ENCODE data around the gene PKD2L1.
"Not testable (repeated sequence)": the region's sequence is repeated elsewhere in the genome, so short reads cannot be mapped to it uniquely, and the experiment has no call there.

PKD2L1 gene

GRCh38 chr10:100330079-100330478 is at the start of gene PKD2L1:
TSS of gene PKD2L1 (minus strand) at chr10:100330228. CDS start at chr10:100330103, 125 bp downstream.
- DNase-seq, result no peak

GRCh38 chr10:100377830-100378229 is 47.8 kb upstream of the PKD2L1 start:
- DNase-seq, result peak; percentile 15

- not testable (repeated sequence) for DNase-seq
These were observed 46.6 kb upstream of the PKD2L1 start for GRCh38 chr10:100376656-100377055.

GRCh38 chr10:100374677-100375353 is 44.8 kb upstream of the PKD2L1 start:
- DNase-seq, result not testable (repeated sequence)

- DNase-seq, result no peak
These were observed 44.2 kb upstream of the PKD2L1 start for GRCh38 chr10:100374200-100374655.

- peak; percentile 88 for DNase-seq
These were observed 43.5 kb upstream of the PKD2L1 start for GRCh38 chr10:100373298-100374199.

GRCh38 chr10:100372415-100373297 is 42.6 kb upstream of the PKD2L1 start:
- DNase-seq, result no peak

GRCh38 chr10:100371482-100372027 is 41.5 kb upstream of the PKD2L1 start:
- DNase-seq, result no peak

GRCh38 chr10:100370714-100371481 is 40.9 kb upstream of the PKD2L1 start:
- DNase-seq, result peak; percentile 60

- DNase-seq, result no peak
These were observed 38.7 kb upstream of the PKD2L1 start for GRCh38 chr10:100368721-100369120.

- DNase-seq, result no peak
These were observed 34.8 kb upstream of the PKD2L1 start for GRCh38 chr10:100364735-100365391.

- DNase-seq, result no peak
These were observed 34.1 kb upstream of the PKD2L1 start for GRCh38 chr10:100364175-100364574.

- no peak for DNase-seq
These were observed 32.8 kb upstream of the PKD2L1 start for GRCh38 chr10:100362570-100363496.

- no peak for DNase-seq
These were observed 30.2 kb upstream of the PKD2L1 start for GRCh38 chr10:100360234-100360633.

GRCh38 chr10:100359529-100360150 is 29.6 kb upstream of the PKD2L1 start:
- DNase-seq, result no peak

GRCh38 chr10:100359030-100359432 is 29.0 kb upstream of the PKD2L1 start:
- DNase-seq, result no peak

GRCh38 chr10:100357059-100357858 is 27.2 kb upstream of the PKD2L1 start:
- no peak for DNase-seq

Measured in CD4-positive, alpha-beta T cell treated with Interleukin-21 for 1 hour (primary cell).